Spleen (tissue), 7 donors: Measurements from ENCODE around the gene RBM12.

Experiments used
- CTCF ChIP-seq, 11 experiments: fragments of 200-600 bp in 7 of 11; fragments of 450-650 bp in 4 of 11; sonication (generic) in 4 of 11; IDR thresholded peaks in 8 of 11; conservative IDR thresholded peaks in 3 of 11; 1 replicate in 7 of 11; 2 replicates in 4 of 11; pipeline versions ENCODE4 v1.4.0 to v1.8.0; 2016 to 2021; ENCODE audit warnings: antibody characterized with exemption in 11 of 11, inconsistent platforms in 4 of 11, mild to moderate bottlenecking in 1 of 11
- POLR2A ChIP-seq, 3 donors: fragments of 450-650 bp; IDR thresholded peaks; one replicate each; pipeline ENCODE4 v1.5.1; 2017; ENCODE audit warnings: antibody characterized with exemption in 3 of 3, mild to moderate bottlenecking in 1 of 3
- donor health status: DM: no; HTN: no; CAD: no; lungs with moderate emphysema.
- donor health status: DM: no; HTN: no; CAD: no.
- donor health status: DM: no; HTN: no; CAD: no.

GRCh38 chr20:35680452-35681183 lies 15.9 kb upstream of the RBM12 start:
- no peak for TF ChIP-seq CTCF (IDR thresholded peaks at IDR 0.05 in 8 of 11, conservative IDR thresholded peaks at IDR 0.05 in 3 of 11)
- TF ChIP-seq POLR2A (IDR thresholded peaks at IDR 0.05): no peak
